Measurements from ENCODE around the gene CST8.

Gene CST8

DNA sequence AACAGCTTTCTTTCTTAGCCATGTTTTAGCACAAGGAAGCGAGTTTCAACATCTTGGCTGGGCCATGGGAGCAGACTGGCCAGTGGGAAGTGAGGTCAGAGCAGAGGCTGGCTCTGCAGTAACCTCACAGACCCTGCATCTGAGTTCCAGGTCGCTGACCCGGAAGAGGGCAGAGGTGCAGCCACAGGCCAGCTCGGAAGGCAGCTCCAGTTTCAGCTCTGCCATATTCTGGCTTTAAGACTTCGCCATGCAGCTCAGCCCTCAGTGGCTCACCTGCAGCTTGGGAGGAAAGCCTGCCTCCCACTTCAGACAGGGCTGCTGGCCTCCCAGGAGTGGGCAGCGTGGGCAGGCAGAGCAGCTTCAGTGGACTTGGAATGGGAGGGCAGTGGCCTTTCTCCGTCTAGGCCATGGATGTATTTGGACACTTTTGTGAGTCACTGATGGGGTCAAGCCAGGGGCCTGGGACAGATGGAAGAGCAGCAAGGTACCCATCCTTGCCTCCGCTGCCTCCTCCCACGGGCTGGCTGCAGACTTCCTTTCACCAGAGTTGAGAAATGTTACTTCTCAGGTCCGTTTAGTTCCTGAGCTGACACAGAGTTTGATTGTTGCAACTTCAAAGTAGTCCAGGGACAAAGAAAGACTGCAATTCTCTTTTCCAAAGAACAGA, 18.5 kb downstream of the CST8 start:
- no peaks in the 10 kb centered on the region for H3K27me3 ChIP-seq (ENCODE audit: insufficient read depth, insufficient read length)
- H3K9me3 ChIP-seq (ENCODE audit: insufficient read depth, low read length): peaks cover 8% of the 10 kb centered on the region; the same call in 1 of the 2 replicates
- H3K4me1 ChIP-seq (ENCODE audit: insufficient read depth, insufficient read length): peaks cover 5% of the 10 kb centered on the region
- no peak for TF ChIP-seq ZNF274 (IDR thresholded peaks at IDR 0.05; ENCODE audit: low read depth, low read length)
- no peak for TF ChIP-seq YY1 (IDR thresholded peaks at IDR 0.05; ENCODE audit: insufficient read depth, insufficient read length)
- no peak for TF ChIP-seq SUZ12 (IDR thresholded peaks at IDR 0.05; ENCODE audit: extremely low read depth, insufficient read depth, insufficient read length)
- no peak for DNase-seq (ENCODE audit: low read depth, low spot score)
- no peaks in the 10 kb centered on the region for H3K36me3 ChIP-seq (ENCODE audit: insufficient read depth, insufficient read length, low read length)
- no peak overlapping the region for H3K9ac ChIP-seq (ENCODE audit: insufficient read length, low read depth)
- no peak overlapping the region for H3K4me3 ChIP-seq (ENCODE audit: insufficient read length, low read depth)

DNA sequence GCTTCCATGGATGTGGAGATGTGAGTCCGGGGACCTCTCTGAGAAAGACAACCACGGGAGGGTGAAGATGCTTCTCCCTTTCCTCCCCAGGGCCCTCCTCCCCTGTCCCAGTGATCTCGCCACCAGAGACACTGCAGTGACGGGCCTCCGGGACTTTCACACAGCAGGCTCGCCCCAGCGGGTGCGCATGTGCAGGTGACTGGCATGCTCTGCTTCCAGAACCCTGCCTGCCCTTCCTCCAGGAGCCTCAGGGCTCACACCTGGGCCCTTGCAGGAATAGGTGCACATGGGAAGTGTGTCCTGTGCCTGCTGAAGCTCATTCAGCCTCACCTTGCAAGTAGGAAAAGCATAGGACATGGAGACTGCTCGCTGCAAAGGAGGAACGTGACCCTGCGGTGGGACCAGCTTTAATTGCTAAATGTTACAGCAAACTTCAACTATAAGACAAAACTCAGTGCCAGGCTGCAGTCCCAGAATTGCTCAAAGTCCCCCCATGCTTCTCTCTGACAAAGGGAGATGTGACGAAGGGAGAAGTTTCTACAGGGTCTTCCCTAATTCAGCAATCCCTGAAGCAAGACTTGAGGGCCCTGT, 19.2 kb downstream of the CST8 start:
- Histone ChIP-seq H3K4me1 (ENCODE audit: insufficient read depth, insufficient read length) (peaks cover 5% of the 10 kb centered on the region), H3K4me3 (ENCODE audit: insufficient read length, low read depth) (no peak overlapping the region), H3K36me3 (ENCODE audit: insufficient read depth, insufficient read length, low read length) (no peaks in the 10 kb centered on the region), H3K27me3 (ENCODE audit: insufficient read depth, insufficient read length) (no peaks in the 10 kb centered on the region), H3K9ac (ENCODE audit: insufficient read length, low read depth) (no peak overlapping the region), H3K9me3 (ENCODE audit: insufficient read depth, low read length) (peaks cover 15% of the 10 kb centered on the region; the same call in 1 of the 2 replicates)
- DNase-seq (ENCODE audit: low read depth, low spot score): no peak
- TF ChIP-seq SUZ12 (IDR thresholded peaks at IDR 0.05; ENCODE audit: extremely low read depth, insufficient read depth, insufficient read length): no peak
- no peak for TF ChIP-seq YY1 (IDR thresholded peaks at IDR 0.05; ENCODE audit: insufficient read depth, insufficient read length)

- H3K4me1 ChIP-seq (ENCODE audit: insufficient read depth, insufficient read length): no peaks in the 10 kb centered on the region
- TF ChIP-seq SUZ12 (IDR thresholded peaks at IDR 0.05; ENCODE audit: extremely low read depth, insufficient read depth, insufficient read length): no peak
- no peak for TF ChIP-seq ZNF274 (IDR thresholded peaks at IDR 0.05; ENCODE audit: low read depth, low read length)
- TF ChIP-seq YY1 (IDR thresholded peaks at IDR 0.05; ENCODE audit: insufficient read depth, insufficient read length): no peak
- H3K9me3 ChIP-seq (ENCODE audit: insufficient read depth, low read length): peaks cover 24% of the 10 kb centered on the region; the same call in 1 of the 2 replicates
- no peak overlapping the region for H3K4me3 ChIP-seq (ENCODE audit: insufficient read length, low read depth)
- no peak overlapping the region for H3K9ac ChIP-seq (ENCODE audit: insufficient read length, low read depth)
- H3K27me3 ChIP-seq (ENCODE audit: insufficient read depth, insufficient read length): no peaks in the 10 kb centered on the region
- H3K36me3 ChIP-seq (ENCODE audit: insufficient read depth, insufficient read length, low read length): no peaks in the 10 kb centered on the region
- no peak for DNase-seq (ENCODE audit: low read depth, low spot score)
Measured at GRCh38 chr20:23513164-23513563, 22.2 kb downstream of the CST8 start.

DNA sequence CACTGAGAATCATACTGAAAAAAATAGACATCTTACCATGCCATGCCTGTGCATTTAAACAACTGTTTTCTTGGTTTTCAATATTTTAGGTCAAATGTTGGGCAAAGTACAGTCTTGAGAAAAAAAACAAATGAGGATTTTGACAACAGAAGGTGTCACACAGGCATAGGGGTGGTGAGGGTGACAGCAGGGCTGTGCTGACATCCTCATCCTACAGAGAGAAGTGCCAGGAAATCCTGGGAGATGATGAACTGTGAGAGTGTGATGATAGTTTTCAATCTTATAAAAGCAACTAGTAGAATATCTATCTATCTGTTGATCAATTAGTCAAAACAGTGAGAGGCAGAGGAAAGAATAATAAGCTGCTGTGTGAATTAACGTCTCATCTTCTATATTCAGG, 23.9 kb downstream of the CST8 start:
- Histone ChIP-seq H3K4me1 (ENCODE audit: insufficient read depth, insufficient read length) (no peaks in the 10 kb centered on the region), H3K9me3 (ENCODE audit: insufficient read depth, low read length) (peaks cover 34% of the 10 kb centered on the region; the same call in 1 of the 2 replicates), H3K9ac (ENCODE audit: insufficient read length, low read depth) (no peak overlapping the region), H3K4me3 (ENCODE audit: insufficient read length, low read depth) (no peak overlapping the region), H3K36me3 (ENCODE audit: insufficient read depth, insufficient read length, low read length) (no peaks in the 10 kb centered on the region), H3K27me3 (ENCODE audit: insufficient read depth, insufficient read length) (no peaks in the 10 kb centered on the region)
- no peak for DNase-seq (ENCODE audit: low read depth, low spot score)
- TF ChIP-seq SUZ12 (IDR thresholded peaks at IDR 0.05; ENCODE audit: extremely low read depth, insufficient read depth, insufficient read length): no peak
- TF ChIP-seq ZNF274 (IDR thresholded peaks at IDR 0.05; ENCODE audit: low read depth, low read length): no peak
- TF ChIP-seq YY1 (IDR thresholded peaks at IDR 0.05; ENCODE audit: insufficient read depth, insufficient read length): no peak

DNA sequence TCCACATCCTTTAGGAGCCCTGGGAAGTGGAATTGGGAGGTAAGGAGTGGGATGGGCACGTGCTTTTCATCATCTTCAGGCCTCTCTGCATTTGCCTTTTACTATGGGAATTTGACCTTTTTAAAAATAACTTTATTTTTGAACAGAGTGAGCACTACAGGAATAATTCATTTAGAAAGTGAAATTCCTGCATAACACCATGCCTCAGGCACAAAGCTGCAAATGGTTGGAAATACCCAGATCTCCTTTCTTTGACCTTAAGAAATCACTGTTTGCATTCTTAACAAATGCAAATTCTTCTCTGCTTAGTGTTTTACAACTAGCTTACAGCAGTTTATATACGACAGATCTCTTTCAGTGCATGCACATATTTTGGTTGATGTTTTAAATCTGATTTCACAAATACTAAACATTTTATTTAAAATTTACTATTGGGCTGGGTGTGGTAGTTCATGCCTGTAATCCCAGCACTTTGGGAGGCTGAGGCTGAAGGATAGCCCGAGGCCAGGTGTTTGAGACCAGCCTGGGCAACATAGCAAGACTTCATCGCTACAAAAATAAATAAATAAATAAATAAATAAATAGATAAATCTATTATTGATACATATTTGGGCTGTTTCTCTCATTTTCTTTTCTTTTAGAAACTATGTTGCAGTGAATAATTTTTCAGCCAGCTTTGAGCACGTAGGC, 24.5 kb downstream of the CST8 start:
- H3K4me1 ChIP-seq (ENCODE audit: insufficient read depth, insufficient read length): no peaks in the 10 kb centered on the region
- peaks cover 35% of the 10 kb centered on the region; the same call in 1 of the 2 replicates for H3K9me3 ChIP-seq (ENCODE audit: insufficient read depth, low read length)
- no peaks in the 10 kb centered on the region for H3K36me3 ChIP-seq (ENCODE audit: insufficient read depth, insufficient read length, low read length)
- no peak overlapping the region for H3K4me3 ChIP-seq (ENCODE audit: insufficient read length, low read depth)
- no peaks in the 10 kb centered on the region for H3K27me3 ChIP-seq (ENCODE audit: insufficient read depth, insufficient read length)
- no peak for DNase-seq (ENCODE audit: low read depth, low spot score)
- no peak for TF ChIP-seq SUZ12 (IDR thresholded peaks at IDR 0.05; ENCODE audit: extremely low read depth, insufficient read depth, insufficient read length)
- no peak for TF ChIP-seq YY1 (IDR thresholded peaks at IDR 0.05; ENCODE audit: insufficient read depth, insufficient read length)
- no peak for TF ChIP-seq ZNF274 (IDR thresholded peaks at IDR 0.05; ENCODE audit: low read depth, low read length)
- no peak overlapping the region for H3K9ac ChIP-seq (ENCODE audit: insufficient read length, low read depth)

DNA sequence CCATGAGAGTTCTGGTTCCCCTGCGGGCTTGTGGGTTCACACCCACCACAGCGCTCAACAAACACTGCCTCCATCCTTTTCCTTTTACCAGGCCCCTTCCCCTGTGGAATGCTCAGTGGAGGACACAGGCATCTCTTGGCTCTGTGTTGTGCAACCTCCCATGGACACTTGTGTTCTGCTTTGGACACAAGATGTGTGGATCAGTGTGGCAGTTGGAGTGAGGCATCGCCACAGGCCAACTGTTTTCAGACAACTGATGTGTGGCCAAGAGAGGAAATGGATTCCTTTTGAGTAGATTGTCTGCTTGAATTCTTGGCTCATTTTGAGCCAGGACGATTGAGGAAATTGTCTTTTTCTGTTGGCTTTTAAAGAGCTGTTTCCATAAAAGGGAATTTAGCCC, 26.8 kb downstream of the CST8 start:
- Histone ChIP-seq H3K4me1 (ENCODE audit: insufficient read depth, insufficient read length) (no peaks in the 10 kb centered on the region), H3K36me3 (ENCODE audit: insufficient read depth, insufficient read length, low read length) (no peaks in the 10 kb centered on the region), H3K9ac (ENCODE audit: insufficient read length, low read depth) (no peak overlapping the region), H3K4me3 (ENCODE audit: insufficient read length, low read depth) (no peak overlapping the region), H3K9me3 (ENCODE audit: insufficient read depth, low read length) (peaks cover 52% of the 10 kb centered on the region; the same call in 1 of the 2 replicates), H3K27me3 (ENCODE audit: insufficient read depth, insufficient read length) (no peaks in the 10 kb centered on the region)
- no peak for DNase-seq (ENCODE audit: low read depth, low spot score)
- no peak for TF ChIP-seq ZNF274 (IDR thresholded peaks at IDR 0.05; ENCODE audit: low read depth, low read length)
- no peak for TF ChIP-seq YY1 (IDR thresholded peaks at IDR 0.05; ENCODE audit: insufficient read depth, insufficient read length)
- TF ChIP-seq SUZ12 (IDR thresholded peaks at IDR 0.05; ENCODE audit: extremely low read depth, insufficient read depth, insufficient read length): no peak

DNA sequence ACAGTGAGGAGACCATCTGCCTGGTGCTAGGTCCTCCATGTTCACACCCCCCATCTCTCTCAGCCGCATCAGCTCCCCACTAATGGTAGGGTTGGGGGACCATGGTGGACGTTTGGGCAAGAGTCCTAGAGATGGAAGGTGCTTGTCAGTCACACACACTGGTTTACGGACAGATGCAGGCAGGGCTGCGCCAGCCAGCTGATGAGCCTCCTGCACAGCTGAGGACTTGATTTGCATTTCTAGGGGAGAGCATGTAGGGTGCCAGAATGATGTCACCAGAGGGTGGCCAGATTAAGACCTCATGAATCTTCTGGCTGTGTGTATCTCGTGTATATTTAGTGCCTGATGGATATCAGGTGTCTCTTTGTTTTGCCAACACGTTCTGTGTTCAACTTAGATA, 28.6 kb downstream of the CST8 start:
- no peaks in the 10 kb centered on the region for H3K27me3 ChIP-seq (ENCODE audit: insufficient read depth, insufficient read length)
- TF ChIP-seq YY1 (IDR thresholded peaks at IDR 0.05; ENCODE audit: insufficient read depth, insufficient read length): no peak
- TF ChIP-seq SUZ12 (IDR thresholded peaks at IDR 0.05; ENCODE audit: extremely low read depth, insufficient read depth, insufficient read length): no peak
- TF ChIP-seq ZNF274 (IDR thresholded peaks at IDR 0.05; ENCODE audit: low read depth, low read length): no peak
- no peak for DNase-seq (ENCODE audit: low read depth, low spot score)
- H3K9ac ChIP-seq (ENCODE audit: insufficient read length, low read depth): no peak overlapping the region
- H3K9me3 ChIP-seq (ENCODE audit: insufficient read depth, low read length): peaks cover 42% of the 10 kb centered on the region; the same call in 1 of the 2 replicates
- no peak overlapping the region for H3K4me3 ChIP-seq (ENCODE audit: insufficient read length, low read depth)
- no peaks in the 10 kb centered on the region for H3K4me1 ChIP-seq (ENCODE audit: insufficient read depth, insufficient read length)
- no peaks in the 10 kb centered on the region for H3K36me3 ChIP-seq (ENCODE audit: insufficient read depth, insufficient read length, low read length)
